ENCODE measurements around the gene KRTAP12-2. TPM values are rescaled to one million over a fixed set of nuclear protein-coding genes. Genes with fewer than 3 reads are reported as not detected.
A peak's percentile ranks its signal among the peaks of the same experiment; 100 is the strongest.
"Not testable (repeated sequence)": the region's sequence is repeated elsewhere in the genome, so short reads cannot be mapped to it uniquely, and the experiment has no call there.

Gene KRTAP12-2
- total RNA-seq, 1 donor: not detected

GRCh38 chr21:44648557-44649311 is 18.0 kb downstream of the KRTAP12-2 start:
- no peaks in the 10 kb centered on the region for H4K20me1 ChIP-seq (ENCODE audit: insufficient read depth, low read length)
- H3K4me2 ChIP-seq (ENCODE audit: insufficient read depth, low read length): no peak overlapping the region
- no peak overlapping the region for H3K4me3 ChIP-seq (ENCODE audit: insufficient read depth, low read length)
- no peaks in the 10 kb centered on the region for H3K4me1 ChIP-seq (ENCODE audit: insufficient read depth, low read length)
- peaks cover 3% of the 10 kb centered on the region for H3K27me3 ChIP-seq (ENCODE audit: insufficient read depth, low read length)
- H3K27ac ChIP-seq (ENCODE audit: low read depth, low read length): no peak overlapping the region
- H3K79me2 ChIP-seq (ENCODE audit: insufficient read depth, low read length): no peaks in the 10 kb centered on the region
- no peak overlapping the region for H2AFZ ChIP-seq (ENCODE audit: low read length)
- no peak for TF ChIP-seq CTCF (IDR thresholded peaks at IDR 0.05; ENCODE audit: extremely low read depth, low read depth, low read length)
- DNase-seq (ENCODE audit: insufficient read length, low spot score, missing footprints): peak; percentile 59
- no peaks in the 10 kb centered on the region for H3K36me3 ChIP-seq (ENCODE audit: insufficient read depth, low read length)
- no peaks in the 10 kb centered on the region for H3K9me3 ChIP-seq (ENCODE audit: low read depth, low read length)

- H3K4me2 ChIP-seq (ENCODE audit: insufficient read depth, low read length): no peak overlapping the region
- no peak overlapping the region for H2AFZ ChIP-seq (ENCODE audit: low read length)
- no peaks in the 10 kb centered on the region for H3K9me3 ChIP-seq (ENCODE audit: low read depth, low read length)
- H3K4me3 ChIP-seq (ENCODE audit: insufficient read depth, low read length): no peak overlapping the region
- peaks cover 3% of the 10 kb centered on the region for H3K27me3 ChIP-seq (ENCODE audit: insufficient read depth, low read length)
- peak; percentile 47 for DNase-seq (ENCODE audit: insufficient read length, low spot score, missing footprints)
- H4K20me1 ChIP-seq (ENCODE audit: insufficient read depth, low read length): no peaks in the 10 kb centered on the region
- H3K4me1 ChIP-seq (ENCODE audit: insufficient read depth, low read length): no peaks in the 10 kb centered on the region
- no peak for TF ChIP-seq CTCF (IDR thresholded peaks at IDR 0.05; ENCODE audit: extremely low read depth, low read depth, low read length)
- no peak overlapping the region for H3K27ac ChIP-seq (ENCODE audit: low read depth, low read length)
- no peaks in the 10 kb centered on the region for H3K36me3 ChIP-seq (ENCODE audit: insufficient read depth, low read length)
- no peaks in the 10 kb centered on the region for H3K79me2 ChIP-seq (ENCODE audit: insufficient read depth, low read length)
Observed at GRCh38 chr21:44647222-44647552, 19.5 kb downstream of the KRTAP12-2 start.

GRCh38 chr21:44646366-44647221 is 20.1 kb downstream of the KRTAP12-2 start, which contains the start of gene KRTAP10-11:
Gene KRTAP10-11, plus strand, starts transcription at chr21:44646414. Its CDS starts 45 bp downstream, at chr21:44646459.
- H3K4me2 ChIP-seq (ENCODE audit: insufficient read depth, low read length); H3K4me3 ChIP-seq (ENCODE audit: insufficient read depth, low read length); H3K4me1 ChIP-seq (ENCODE audit: insufficient read depth, low read length); H3K27ac ChIP-seq (ENCODE audit: low read depth, low read length); H2AFZ ChIP-seq (ENCODE audit: low read length); H3K9me3 ChIP-seq (ENCODE audit: low read depth, low read length); DNase-seq (ENCODE audit: insufficient read length, low spot score, missing footprints); H3K79me2 ChIP-seq (ENCODE audit: insufficient read depth, low read length); H3K27me3 ChIP-seq (ENCODE audit: insufficient read depth, low read length); H3K36me3 ChIP-seq (ENCODE audit: insufficient read depth, low read length); H4K20me1 ChIP-seq (ENCODE audit: insufficient read depth, low read length): not testable (repeated sequence)

GRCh38 chr21:44644878-44645277 is 21.8 kb downstream of the KRTAP12-2 start:
- Histone ChIP-seq H2AFZ (ENCODE audit: low read length) (no peak overlapping the region), H3K4me2 (ENCODE audit: insufficient read depth, low read length) (no peak overlapping the region), H3K4me3 (ENCODE audit: insufficient read depth, low read length) (no peak overlapping the region), H3K9me3 (ENCODE audit: low read depth, low read length) (no peaks in the 10 kb centered on the region), H3K36me3 (ENCODE audit: insufficient read depth, low read length) (no peaks in the 10 kb centered on the region), H4K20me1 (ENCODE audit: insufficient read depth, low read length) (no peaks in the 10 kb centered on the region), H3K27me3 (ENCODE audit: insufficient read depth, low read length) (peaks cover 3% of the 10 kb centered on the region), H3K27ac (ENCODE audit: low read depth, low read length) (no peak overlapping the region), H3K4me1 (ENCODE audit: insufficient read depth, low read length) (no peaks in the 10 kb centered on the region), H3K79me2 (ENCODE audit: insufficient read depth, low read length) (no peaks in the 10 kb centered on the region)
- no peak for TF ChIP-seq CTCF (IDR thresholded peaks at IDR 0.05; ENCODE audit: extremely low read depth, low read depth, low read length)
- no peak for DNase-seq (ENCODE audit: insufficient read length, low spot score, missing footprints)
